K562 (cell line): ENCODE measurements around the gene ZNF775. TPM values are rescaled to one million over a fixed set of nuclear protein-coding genes. Genes with fewer than 3 reads are reported as not detected.

Experiments
- RBFOX2 ChIP-seq: fragments of 200-400 bp; formaldehyde crosslinking; IDR thresholded peaks from 2 replicates; pipeline ENCODE4 v1.6.1; 2017; ENCODE audit warnings: low read depth, mild to moderate bottlenecking, low read length, moderate library complexity
- ZBTB7A ChIP-seq: IDR thresholded peaks from 2 replicates; pipeline ENCODE4 v1.6.1; 2011; ENCODE audit warnings: low read depth, mild to moderate bottlenecking, low read length, moderate library complexity, borderline replicate concordance; ENCODE audit not compliant: control insufficient read depth
- polyA plus RNA-seq, 8 experiments: library from polyadenylated mRNA; depleted of rRNA in 4 of 8; stranded (reverse) in 5 of 8; unstranded in 3 of 8; fragments of >200 nt; fragmentation: Nextera tagmentation in 2 of 8; fragmentation: Illumina TruSeq in 1 of 8; extraction: Ambion mirVana in 2 of 8; extraction: Trizol in 1 of 8; gene quantifications; 2 replicates each; pipeline versions ENCODE4 v1.2.1 to v1.2.3, GENCODE V29; 2011 to 2014; ENCODE audit warnings: inconsistent platforms in 1 of 8, missing spikeins in 1 of 8
- total RNA-seq, 7 experiments: library from RNA; depleted of rRNA in 6 of 7; stranded (reverse); fragments of >200 nt in 6 of 7; fragmentation: Illumina TruSeq in 2 of 7; extraction: Trizol in 2 of 7; gene quantifications; 2 replicates each; pipeline versions ENCODE4 v1.2.1 to v1.2.3, GENCODE V29; 2011 to 2021; ENCODE audit warnings: low replicate concordance in 1 of 7
- TF ChIP-seq, protein P1 (sequence below): fragments of 250-450 bp; sonication (Bioruptor Pico); IDR thresholded peaks from 2 replicates; pipeline ENCODE4 v1.4.0; 2020
- TF ChIP-seq, protein P2 (sequence below): fragments of 250-450 bp; sonication (Bioruptor Pico); IDR thresholded peaks from 2 replicates; pipeline ENCODE4 v1.4.0; 2020; ENCODE audit warnings: mild to moderate bottlenecking

ZNF775 gene
- total and polyA plus RNA-seq, 9 of the 15 experiments (the other 6 are each of a cell fraction or from before 2014, with no cell fraction given): 0.04 to 18.7 (median 4.9) TPM

DNA sequence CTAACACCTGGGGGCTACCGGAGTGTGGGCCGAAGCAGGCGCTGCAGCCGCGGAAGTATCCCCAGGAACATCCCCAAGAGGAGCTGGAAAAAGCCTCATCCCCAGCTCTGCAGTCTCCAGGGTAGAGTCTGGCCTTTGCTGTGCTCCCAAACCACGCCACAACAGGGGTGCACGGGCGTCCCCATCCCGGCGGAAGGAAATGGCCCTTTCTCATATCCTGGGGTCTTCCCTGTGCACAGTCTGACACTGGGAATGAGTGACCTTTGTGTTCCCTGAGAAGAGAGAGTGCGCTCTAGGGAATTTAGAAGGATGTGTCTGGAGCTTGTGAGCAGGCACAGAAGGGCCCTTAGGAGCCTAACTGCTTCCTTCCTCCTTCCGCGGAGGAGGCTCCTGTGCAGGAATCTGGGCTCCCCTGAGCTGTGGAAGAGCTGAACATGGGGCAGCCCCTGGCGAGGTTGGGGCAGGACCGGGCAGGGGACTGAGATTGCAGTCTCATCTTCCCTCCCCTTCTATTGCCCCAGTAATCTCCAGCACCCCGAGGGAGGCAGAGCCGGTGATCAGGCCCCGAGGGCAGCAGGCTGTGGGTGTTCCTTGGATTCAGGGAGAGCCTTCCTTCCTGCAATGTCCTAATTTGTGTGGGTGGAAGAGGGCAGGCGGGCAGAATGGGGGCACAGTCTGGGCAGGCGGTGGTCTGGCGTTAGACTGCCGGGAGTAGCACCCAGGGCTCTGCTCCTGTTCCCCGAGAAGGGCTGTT is 9.2 kb upstream of the ZNF775 start (continued):
- TF ChIP-seq, protein P1, sequence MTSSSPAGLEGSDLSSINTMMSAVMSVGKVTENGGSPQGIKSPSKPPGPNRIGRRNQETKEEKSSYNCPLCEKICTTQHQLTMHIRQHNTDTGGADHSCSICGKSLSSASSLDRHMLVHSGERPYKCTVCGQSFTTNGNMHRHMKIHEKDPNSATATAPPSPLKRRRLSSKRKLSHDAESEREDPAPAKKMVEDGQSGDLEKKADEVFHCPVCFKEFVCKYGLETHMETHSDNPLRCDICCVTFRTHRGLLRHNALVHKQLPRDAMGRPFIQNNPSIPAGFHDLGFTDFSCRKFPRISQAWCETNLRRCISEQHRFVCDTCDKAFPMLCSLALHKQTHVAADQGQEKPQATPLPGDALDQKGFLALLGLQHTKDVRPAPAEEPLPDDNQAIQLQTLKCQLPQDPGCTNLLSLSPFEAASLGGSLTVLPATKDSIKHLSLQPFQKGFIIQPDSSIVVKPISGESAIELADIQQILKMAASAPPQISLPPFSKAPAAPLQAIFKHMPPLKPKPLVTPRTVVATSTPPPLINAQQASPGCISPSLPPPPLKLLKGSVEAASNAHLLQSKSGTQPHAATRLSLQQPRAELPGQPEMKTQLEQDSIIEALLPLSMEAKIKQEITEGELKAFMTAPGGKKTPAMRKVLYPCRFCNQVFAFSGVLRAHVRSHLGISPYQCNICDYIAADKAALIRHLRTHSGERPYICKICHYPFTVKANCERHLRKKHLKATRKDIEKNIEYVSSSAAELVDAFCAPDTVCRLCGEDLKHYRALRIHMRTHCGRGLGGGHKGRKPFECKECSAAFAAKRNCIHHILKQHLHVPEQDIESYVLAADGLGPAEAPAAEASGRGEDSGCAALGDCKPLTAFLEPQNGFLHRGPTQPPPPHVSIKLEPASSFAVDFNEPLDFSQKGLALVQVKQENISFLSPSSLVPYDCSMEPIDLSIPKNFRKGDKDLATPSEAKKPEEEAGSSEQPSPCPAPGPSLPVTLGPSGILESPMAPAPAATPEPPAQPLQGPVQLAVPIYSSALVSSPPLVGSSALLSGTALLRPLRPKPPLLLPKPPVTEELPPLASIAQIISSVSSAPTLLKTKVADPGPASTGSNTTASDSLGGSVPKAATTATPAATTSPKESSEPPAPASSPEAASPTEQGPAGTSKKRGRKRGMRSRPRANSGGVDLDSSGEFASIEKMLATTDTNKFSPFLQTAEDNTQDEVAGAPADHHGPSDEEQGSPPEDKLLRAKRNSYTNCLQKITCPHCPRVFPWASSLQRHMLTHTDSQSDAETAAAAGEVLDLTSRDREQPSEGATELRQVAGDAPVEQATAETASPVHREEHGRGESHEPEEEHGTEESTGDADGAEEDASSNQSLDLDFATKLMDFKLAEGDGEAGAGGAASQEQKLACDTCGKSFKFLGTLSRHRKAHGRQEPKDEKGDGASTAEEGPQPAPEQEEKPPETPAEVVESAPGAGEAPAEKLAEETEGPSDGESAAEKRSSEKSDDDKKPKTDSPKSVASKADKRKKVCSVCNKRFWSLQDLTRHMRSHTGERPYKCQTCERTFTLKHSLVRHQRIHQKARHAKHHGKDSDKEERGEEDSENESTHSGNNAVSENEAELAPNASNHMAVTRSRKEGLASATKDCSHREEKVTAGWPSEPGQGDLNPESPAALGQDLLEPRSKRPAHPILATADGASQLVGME (CRISPR knock-in tag): peak; percentile 47; the same call in 1 of the 2 replicates
- TF ChIP-seq, protein P2, sequence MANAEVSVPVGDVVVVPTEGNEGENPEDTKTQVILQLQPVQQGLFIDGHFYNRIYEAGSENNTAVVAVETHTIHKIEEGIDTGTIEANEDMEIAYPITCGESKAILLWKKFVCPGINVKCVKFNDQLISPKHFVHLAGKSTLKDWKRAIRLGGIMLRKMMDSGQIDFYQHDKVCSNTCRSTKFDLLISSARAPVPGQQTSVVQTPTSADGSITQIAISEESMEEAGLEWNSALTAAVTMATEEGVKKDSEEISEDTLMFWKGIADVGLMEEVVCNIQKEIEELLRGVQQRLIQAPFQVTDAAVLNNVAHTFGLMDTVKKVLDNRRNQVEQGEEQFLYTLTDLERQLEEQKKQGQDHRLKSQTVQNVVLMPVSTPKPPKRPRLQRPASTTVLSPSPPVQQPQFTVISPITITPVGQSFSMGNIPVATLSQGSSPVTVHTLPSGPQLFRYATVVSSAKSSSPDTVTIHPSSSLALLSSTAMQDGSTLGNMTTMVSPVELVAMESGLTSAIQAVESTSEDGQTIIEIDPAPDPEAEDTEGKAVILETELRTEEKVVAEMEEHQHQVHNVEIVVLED: no peak
- no peak for TF ChIP-seq ZBTB7A
- TF ChIP-seq RBFOX2: 0 out of 2 replicates have a peak, but pooled peaks have one; percentile 14
